ENCODE measurements around the gene BTG4.

The BTG4 gene

GRCh38 chr11:111512296-111513239 is at the start of gene BTG4:
Gene BTG4, minus strand, starts transcription at chr11:111512386. Its CDS starts 13,610 bp downstream, at chr11:111498776.
- FAIRE-seq: no peak

GRCh38 chr11:111561791-111562325 is 49.7 kb upstream of the BTG4 start:
- no peak for FAIRE-seq

DNA sequence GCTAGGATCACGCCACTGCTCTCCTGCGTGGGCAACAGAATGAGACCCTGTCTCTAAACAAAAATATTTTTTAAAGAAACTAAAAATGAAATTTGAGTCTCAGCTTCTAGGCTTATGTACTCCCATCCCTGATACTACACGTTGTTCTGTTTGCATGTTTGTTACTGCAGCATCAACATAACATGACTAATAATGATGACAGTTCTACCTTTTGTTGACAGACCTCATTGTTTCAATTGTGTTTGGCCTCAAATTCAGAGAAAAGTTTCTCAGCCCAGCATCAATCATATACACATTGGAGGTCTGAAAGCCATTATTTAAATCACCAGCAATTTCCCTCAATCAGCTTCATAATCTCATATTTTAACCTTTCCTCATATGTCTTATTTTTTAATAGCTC is 49.1 kb upstream of the BTG4 start:
- no peak for FAIRE-seq

DNA sequence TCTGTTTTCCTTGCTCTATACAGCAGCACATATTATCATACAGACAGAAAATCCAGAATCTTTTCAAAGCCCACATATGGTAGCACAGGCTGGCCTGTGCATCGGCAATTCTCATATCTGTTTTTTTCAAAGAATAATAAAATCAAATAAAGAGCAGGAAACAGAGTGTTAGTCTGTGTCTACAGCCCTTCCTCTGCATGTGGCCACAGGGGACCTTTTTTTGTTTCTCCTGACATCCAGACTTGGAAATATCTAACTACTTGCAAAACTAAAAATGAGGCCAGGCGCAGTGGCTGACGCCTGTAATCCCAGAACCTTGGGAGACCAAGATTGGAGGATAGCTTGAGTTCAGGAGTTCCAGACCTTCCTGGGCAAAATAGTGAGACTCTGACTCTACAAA is 48.6 kb upstream of the BTG4 start:
- FAIRE-seq: no peak

DNA sequence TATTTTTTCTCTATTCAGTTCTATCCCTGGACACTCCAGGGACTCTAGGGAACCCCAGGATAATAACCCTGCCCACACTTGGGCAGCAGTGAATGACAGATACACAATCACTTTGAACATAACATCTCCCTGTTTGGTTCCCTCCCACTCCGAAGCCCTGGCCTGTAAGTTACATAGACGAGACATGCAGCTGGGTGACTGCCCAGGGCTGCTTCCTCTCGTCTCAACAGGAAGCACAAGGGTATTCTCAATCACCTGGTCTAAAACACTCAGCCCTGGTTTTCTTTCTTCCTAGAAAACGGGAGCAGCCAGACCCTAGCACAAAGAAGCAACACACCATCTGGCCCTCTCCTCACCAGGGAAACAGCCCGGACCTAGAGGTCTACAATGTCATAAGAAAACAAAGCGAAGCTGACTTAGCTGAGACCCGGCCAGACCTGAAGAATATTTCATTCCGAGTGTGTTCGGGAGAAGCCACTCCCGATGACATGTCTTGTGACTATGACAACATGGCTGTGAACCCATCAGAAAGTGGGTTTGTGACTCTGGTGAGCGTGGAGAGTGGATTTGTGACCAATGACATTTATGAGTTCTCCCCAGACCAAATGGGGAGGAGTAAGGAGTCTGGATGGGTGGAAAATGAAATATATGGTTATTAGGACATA is 47.7 kb upstream of the BTG4 start:
- no peak for FAIRE-seq

DNA sequence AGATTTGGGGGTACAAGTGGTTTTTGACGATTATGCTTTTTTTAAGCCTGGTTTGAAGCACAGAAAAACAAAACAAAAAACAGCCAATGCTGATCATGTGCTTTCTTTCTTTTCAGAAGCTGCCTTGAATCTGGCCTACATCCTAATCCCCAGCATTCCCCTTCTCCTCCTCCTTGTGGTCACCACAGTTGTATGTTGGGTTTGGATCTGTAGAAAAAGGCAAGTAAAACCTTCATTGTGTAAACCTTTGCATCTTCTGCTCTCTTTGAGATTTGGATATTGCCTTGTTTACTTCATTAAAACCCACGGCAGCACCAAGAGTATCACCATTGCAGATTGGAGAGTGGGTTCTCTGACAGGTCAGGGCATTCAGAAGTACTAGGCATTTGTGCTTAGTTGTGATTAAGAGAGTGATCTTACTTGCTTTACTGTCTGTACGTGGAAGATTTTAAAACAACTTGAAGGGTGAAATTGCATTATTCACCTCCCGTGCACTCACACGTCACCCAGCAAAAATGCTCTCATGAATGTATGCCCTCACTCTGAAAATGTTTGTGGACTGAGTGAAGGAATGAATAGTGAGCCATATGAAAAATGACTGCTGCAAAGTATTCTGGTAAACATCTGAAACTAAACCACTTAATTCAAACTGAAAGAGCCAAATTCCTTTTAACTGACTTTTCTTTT is 45.4 kb upstream of the BTG4 start:
- no peak for FAIRE-seq

DNA sequence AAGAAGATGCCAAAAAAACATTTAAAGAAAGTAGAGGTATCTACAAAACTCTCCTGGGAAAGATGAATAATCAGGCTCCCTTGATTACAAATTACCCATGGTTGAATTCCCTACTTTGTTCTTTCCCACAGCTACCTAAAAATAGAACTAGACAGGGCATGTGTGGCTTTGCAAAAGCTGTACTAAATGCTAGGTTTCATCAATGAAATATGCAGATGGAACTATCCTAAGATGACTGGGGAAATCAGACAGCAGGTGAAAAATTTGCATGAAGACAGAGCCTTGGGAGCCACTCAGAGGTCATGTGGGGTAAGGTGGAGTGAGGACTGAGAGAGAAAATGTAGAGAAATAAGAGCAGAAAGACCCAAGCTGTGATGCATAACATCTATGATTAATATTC is 43.1 kb upstream of the BTG4 start:
- no peak for FAIRE-seq

DNA sequence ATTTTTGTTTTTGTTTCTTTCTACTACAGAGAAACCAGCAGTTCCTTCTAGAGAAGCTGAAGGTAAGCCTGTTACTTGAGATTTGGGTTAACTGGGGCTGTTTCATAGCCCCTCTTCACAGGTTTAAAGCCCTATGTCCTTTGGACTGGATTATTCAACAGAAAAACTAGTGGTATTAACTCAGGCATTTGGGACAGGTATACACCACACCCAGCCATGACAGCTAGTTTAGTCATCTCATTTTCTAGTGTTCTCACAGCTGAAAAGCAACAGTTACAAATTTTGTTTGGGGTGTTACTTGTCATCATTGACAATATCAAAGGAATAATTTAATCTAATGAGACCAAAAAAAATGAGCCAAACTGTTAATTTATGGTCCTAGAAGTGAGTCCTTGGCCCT is 42.3 kb upstream of the BTG4 start:
- FAIRE-seq: no peak

DNA sequence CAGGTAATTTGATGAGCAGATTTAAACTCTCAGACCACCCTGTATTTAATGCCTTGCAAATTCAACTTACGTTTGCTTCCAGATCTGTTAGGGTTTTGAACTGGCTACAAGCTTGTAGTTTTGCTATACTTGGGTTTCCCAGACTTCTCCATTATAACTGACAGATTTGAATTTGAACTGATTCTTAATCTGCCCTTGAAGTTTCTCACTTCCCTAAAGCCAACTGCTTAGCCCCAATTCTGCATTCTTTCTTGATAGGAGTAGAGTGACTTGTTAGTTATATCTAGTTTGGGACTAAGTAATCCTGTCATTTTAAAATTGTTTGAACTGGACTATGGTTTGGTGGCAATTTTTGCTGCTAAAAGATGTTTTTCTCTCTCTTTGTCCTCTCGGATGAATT is 38.1 kb upstream of the BTG4 start:
- FAIRE-seq: no peak

GRCh38 chr11:111549869-111550203 is 37.6 kb upstream of the BTG4 start:
- FAIRE-seq: no peak

GRCh38 chr11:111549196-111549868 is 37.1 kb upstream of the BTG4 start:
- FAIRE-seq: no peak

- FAIRE-seq: no peak
These were observed 36.3 kb upstream of the BTG4 start for GRCh38 chr11:111548525-111548924.

- no peak for FAIRE-seq
These were observed 30.6 kb upstream of the BTG4 start for GRCh38 chr11:111542606-111543275.

- FAIRE-seq: no peak
These were observed 29.3 kb upstream of the BTG4 start for GRCh38 chr11:111541254-111542061.

DNA sequence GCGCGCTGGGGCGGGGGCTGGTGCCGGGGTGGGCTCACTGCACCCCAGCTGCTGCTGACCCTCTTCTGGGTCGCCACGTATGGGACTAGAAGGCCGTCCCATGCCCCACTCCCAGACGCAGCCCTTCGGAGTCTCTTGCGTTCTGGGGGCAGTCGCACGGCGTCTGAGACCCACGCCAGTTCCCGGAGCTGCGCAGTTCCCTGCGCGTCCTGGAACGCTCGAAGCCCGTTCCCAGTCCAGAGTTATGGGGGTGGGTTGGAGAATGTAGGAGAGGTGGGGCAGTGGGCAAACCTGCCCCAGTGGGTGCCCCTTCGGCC is 28.7 kb upstream of the BTG4 start:
- no peak for FAIRE-seq

DNA sequence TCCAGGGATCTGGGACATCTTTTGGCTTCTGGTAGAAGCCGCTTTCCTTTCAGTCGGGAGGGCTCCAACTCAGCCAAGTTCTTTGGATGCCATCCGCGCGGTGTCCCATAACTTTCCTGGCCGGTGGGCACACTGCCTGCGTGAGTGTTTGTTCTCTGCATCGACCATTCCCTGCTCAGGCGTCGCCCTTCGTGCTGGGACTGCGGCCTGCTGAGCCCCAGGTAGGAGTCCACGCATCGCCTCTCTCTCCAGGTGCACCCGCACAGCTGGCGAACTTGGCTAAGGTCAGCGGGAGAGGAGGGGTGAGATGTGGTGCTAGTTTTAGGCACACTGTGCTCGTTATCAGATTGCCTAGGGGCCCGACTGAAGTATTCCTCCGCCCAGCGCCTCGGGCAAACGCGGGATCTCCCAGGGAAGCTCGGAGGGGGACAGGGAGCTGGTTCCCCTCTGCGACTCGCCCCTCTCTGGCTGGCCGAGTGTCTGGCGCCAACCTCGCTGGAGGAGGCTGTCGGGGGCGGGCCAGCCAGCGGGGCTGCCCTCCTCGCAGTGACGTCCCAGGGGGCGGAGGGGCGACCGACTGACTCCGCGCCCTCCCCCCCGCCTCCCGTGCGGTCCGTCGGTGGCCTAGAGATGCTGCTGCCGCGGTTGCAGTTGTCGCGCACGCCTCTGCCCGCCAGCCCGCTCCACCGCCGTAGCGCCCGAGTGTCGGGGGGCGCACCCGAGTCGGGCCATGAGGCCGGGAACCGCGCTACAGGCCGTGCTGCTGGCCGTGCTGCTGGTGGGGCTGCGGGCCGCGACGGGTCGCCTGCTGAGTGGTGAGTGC is 28.1 kb upstream of the BTG4 start, which contains the start of gene LAYN:
TSS of gene LAYN (plus strand) at position 607 of the 823 bp plus-strand sequence. CDS start at position 731, 124 bp downstream.
- no peak for FAIRE-seq

- no peak for FAIRE-seq
These were observed 27.4 kb upstream of the BTG4 start for GRCh38 chr11:111539426-111540113.

GRCh38 chr11:111538407-111539114 is 26.4 kb upstream of the BTG4 start:
- no peak for FAIRE-seq

- no peak for FAIRE-seq
These were observed 25.2 kb upstream of the BTG4 start for GRCh38 chr11:111537336-111537860.

Measured in A204.1 (cell line).